GM21825 (cell line): Measurements from ENCODE around the gene PCSK2.

Experiments used
- ATAC-seq: cut with Tn5 transposase; IDR thresholded peaks from one replicate; pipeline ENCODE4 v1.9.1; 2021; ENCODE audit warnings: mild to moderate bottlenecking, moderate library complexity; ENCODE audit not compliant: unreplicated experiment

The PCSK2 gene

DNA sequence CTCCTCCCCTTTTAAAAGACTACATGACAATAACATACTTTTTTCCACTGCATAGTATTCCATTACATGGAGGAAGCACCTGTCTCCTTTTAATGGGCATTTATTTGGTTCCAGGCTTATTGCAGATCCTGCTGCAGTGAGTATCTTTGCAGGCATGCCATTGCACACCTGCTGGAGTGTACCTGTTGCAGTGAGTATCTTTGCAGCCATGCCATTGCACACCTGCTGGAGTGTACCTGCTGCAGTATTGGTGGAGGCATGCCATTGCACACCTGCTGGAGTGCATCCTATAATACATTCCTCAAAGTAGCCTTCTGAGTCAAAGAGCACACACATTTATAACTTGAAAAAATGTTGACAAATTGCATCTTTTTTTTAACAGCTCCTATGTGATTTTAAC, 302.7 kb downstream of the PCSK2 start:
- ATAC-seq: no peak

DNA sequence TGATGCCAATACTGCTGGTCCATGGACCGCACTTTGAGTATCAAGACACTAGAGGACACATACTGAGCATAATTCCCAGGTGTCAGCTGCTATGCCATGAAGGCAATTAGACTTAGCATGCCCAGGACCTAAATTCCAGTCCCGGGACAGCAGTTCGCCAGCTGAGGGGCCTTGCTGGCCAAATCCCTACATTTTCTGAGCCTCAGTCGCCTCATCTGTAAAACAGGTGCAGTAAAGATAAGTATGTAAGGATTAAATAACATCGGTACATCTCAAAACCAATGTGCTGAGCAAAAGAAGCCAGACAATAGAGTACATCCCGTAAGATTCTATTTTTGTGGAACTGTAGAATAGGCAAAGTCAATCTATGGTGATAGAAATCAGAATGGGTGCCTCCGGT, 303.3 kb downstream of the PCSK2 start:
- no peak for ATAC-seq

DNA sequence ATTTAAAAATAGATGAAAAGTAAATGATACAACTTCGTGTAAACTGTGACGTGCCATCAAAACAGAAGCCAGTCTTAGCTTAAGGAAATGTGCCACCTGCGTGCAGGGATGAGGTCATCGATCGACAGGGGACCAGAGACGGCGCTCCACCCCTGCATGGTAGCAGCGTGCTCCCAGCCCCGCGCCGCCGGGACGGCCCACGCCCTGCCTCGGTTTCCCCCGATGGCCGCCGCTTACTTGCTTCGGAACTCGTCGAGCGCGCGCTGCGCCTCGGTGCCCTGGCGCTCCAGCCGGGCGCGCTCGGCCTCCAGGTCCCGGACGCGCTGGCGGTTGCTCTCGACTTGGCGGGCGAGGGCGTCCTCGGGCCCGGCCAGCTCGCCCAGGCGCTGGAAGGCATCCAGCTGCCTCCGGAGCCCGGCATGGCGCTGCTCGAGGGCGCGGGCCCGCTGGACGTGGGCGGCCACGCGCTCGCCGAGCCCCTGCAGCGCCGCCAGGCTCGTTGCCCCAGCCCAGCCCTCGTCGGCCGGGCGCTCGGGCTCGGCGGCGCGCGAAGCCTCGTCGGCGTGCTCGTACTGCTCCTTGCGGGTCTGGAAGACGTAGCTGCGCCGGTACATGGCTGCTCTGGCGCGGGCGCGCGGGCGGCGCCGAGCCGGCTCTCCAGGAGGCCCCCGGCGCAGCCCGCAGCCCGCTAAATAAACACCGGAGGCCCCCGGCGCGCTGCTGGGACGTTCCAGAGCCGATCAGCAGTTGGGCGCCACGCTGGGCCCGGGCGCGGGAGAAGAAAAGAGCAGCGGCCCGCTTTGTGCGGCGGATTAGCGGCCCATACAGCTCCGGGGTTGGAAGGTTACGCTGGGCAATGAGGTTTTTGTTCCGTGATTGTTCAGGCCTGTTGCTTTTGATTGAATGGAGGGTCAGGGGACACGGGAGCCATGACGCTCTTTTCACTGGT, 304.1 kb downstream of the PCSK2 start, which contains the start of gene BFSP1:
TSS of gene BFSP1 (minus strand) at position 664 of the 949 bp plus-strand sequence. CDS start at position 614, 50 bp downstream.
- ATAC-seq: no peak

DNA sequence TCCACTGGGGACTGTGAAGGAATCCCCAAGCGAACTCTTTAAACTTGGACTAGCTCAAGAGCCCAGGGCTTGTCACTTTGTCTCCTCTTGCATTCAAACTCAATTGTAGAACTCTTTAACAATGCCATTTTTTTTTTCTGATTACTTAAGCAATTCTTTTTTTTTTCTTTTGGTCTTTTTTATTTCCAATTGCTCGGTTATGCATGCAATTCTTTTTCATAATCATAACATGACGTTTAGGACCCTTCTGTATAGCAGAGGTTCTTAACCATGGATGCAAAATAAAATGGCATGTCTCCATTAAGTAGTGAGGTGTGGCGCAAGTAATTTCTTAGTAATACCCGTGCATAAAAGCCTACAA, 304.8 kb downstream of the PCSK2 start:
- ATAC-seq: no peak

DNA sequence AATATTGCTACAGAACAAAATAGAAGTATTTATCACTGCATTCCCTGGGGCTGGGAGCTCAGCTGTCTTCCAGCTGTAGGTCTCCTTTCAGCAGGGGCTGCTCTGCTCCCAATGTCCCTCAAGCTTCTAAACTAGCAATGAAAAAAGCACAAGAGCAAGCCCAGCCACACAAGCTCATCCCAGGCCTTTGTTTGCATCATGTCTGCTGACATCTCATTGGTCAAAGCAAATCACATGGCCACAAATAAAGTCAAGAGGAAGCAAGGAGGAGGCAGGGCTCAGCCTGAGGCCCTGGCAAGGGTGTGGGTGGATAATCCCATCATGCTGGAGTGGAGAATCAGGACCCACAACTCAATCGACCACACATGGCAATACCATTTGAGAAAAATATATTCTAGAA, 306.6 kb downstream of the PCSK2 start:
- ATAC-seq: no peak

DNA sequence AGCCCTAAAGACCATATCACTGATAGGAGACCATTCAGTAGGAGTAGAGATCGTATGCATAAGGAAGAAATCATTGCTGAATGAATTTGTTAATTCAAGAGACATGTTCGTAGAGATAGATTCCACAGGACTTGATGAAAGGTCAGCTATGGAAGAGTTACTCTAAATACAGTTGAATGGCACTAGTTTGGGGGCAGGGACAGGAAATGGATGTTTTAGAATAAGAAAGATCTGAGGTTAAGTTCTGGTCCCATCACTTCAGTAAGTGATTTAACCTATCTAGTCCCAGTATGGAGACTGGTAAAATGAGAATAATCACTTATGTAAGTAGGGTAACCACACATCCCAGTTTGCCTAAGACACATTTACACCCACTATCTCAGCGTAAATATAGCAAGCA, 307.2 kb downstream of the PCSK2 start:
- no peak for ATAC-seq
